GM23248 (cell line): ENCODE measurements around the gene ENAH. TPM values are rescaled to one million over a fixed set of nuclear protein-coding genes. Genes with fewer than 3 reads are reported as not detected.

ENCODE experiments used
- DNase-seq: peaks from one replicate; pipeline ENCODE4 v3.0.0-alpha.2; 2015
- H2AFZ ChIP-seq: fragments of 200-600 bp; sonication (generic); 2 replicates; pipeline ENCODE4 v1.6.1; 2016; ENCODE audit warnings: antibody characterized with exemption
- H3F3A ChIP-seq: fragments of 200-600 bp; sonication (generic); 2 replicates; pipeline ENCODE4 v1.6.1; 2016; ENCODE audit warnings: mild to moderate bottlenecking, antibody characterized with exemption, mixed run types; ENCODE audit not compliant: insufficient read depth
- H3K27ac ChIP-seq: fragments of 200-600 bp; sonication (generic); 2 replicates; pipeline ENCODE4 v1.5.1; 2016; ENCODE audit warnings: mild to moderate bottlenecking
- H3K27me3 ChIP-seq: fragments of 200-600 bp; sonication (generic); replicated peaks from 2 replicates; pipeline ENCODE4 v1.6.1; 2016; ENCODE audit warnings: mild to moderate bottlenecking; ENCODE audit not compliant: insufficient read depth
- H3K36me3 ChIP-seq: fragments of 200-600 bp; sonication (generic); 2 replicates; pipeline ENCODE4 v1.6.1; 2016; ENCODE audit warnings: low read depth, mild to moderate bottlenecking
- H3K4me1 ChIP-seq: fragments of 200-600 bp; sonication (generic); 2 replicates; pipeline ENCODE4 v1.6.1; 2016; ENCODE audit warnings: mild to moderate bottlenecking; ENCODE audit not compliant: insufficient read depth
- H3K4me2 ChIP-seq: fragments of 200-600 bp; sonication (generic); one replicate; pipeline ENCODE4 v1.6.1; 2016; ENCODE audit warnings: mild to moderate bottlenecking; ENCODE audit not compliant: unreplicated experiment
- H3K4me3 ChIP-seq: fragments of 200-600 bp; sonication (generic); 2 replicates; pipeline ENCODE4 v1.5.1; 2016; ENCODE audit warnings: mild to moderate bottlenecking
- H3K79me2 ChIP-seq: fragments of 200-600 bp; sonication (generic); 2 replicates; pipeline ENCODE4 v1.6.1; 2016; ENCODE audit warnings: mild to moderate bottlenecking; ENCODE audit not compliant: insufficient read depth
- H3K9ac ChIP-seq: fragments of 200-600 bp; sonication (generic); 2 replicates; pipeline ENCODE4 v1.6.1; 2016; ENCODE audit warnings: mild to moderate bottlenecking
- H3K9me2 ChIP-seq: fragments of 200-600 bp; sonication (generic); 2 replicates; pipeline ENCODE4 v1.6.1; 2016; ENCODE audit warnings: mixed run types, mild to moderate bottlenecking, moderate library complexity; ENCODE audit not compliant: insufficient read depth
- H3K9me3 ChIP-seq: fragments of 200-600 bp; sonication (generic); one replicate; pipeline ENCODE4 v1.6.1; 2017; ENCODE audit warnings: low read depth
- H4K20me1 ChIP-seq: fragments of 200-600 bp; sonication (generic); 2 replicates; pipeline ENCODE4 v1.6.0; 2016; ENCODE audit not compliant: insufficient read depth
- EZH2 ChIP-seq: fragments of 200-600 bp; sonication (generic); IDR thresholded peaks from 2 replicates; pipeline ENCODE4 v1.6.1; 2018; ENCODE audit warnings: antibody characterized with exemption, mild to moderate bottlenecking; ENCODE audit not compliant: insufficient read depth, poor library complexity, severe bottlenecking
- EZH2phosphoT487 ChIP-seq: fragments of 200-600 bp; sonication (generic); IDR thresholded peaks from 2 replicates; pipeline ENCODE4 v1.6.1; 2018; ENCODE audit warnings: antibody characterized with exemption, moderate library complexity, mild to moderate bottlenecking, low read depth; ENCODE audit not compliant: insufficient read depth
- WGBS, 2 experiments: methylation state at CpG; one replicate each; pipeline ENCODE4 v1.1.6; 2015 to 2017; ENCODE audit warnings: low lambda C conversion rate in 2 of 2, low coverage in 1 of 2; ENCODE audit errors: missing lambda C conversion rate in 2 of 2; 5-methylcytosine and 5-hydroxymethylcytosine counted together
- in situ Hi-C: fragments of 300-500 bp; cut with MboI; formaldehyde crosslinking; loops from 2 replicates; pipeline ENCODE4 v1.15.0; 2020
- polyA plus RNA-seq: library from polyadenylated mRNA; unstranded; fragments of >200 nt; fragmentation: Nextera tagmentation; extraction: Ambion mirVana; gene quantifications from 2 replicates; pipeline ENCODE4 v1.2.1, GENCODE V29; 2016
- total RNA-seq: library from RNA; depleted of rRNA; stranded (reverse); fragments of >200 nt; shearing (Covaris generic); gene quantifications from 2 replicates; pipeline ENCODE4 v1.2.3, GENCODE V29; 2014

ENAH gene
- total and polyA plus RNA-seq, 2 experiments from 2014 or later, result 40.1 to 125 TPM

GRCh38 chr1:225612287-225612686 lies 40.6 kb downstream of the ENAH start:
- H3K9me3 ChIP-seq, result no peaks in the 10 kb centered on the region
- in situ Hi-C loops, result no loop called here
- H2AFZ ChIP-seq, result no peak overlapping the region
- no peak overlapping the region for H3K4me3 ChIP-seq
- no peaks in the 10 kb centered on the region for H3K27me3 ChIP-seq
- peaks cover 98% of the 10 kb centered on the region for H3K79me2 ChIP-seq
- H3K4me2 ChIP-seq, result no peak overlapping the region
- peak overlapping the region; percentile 40 for H3K27ac ChIP-seq
- H3F3A ChIP-seq, result peaks cover 38% of the 10 kb centered on the region
- peaks cover 18% of the 10 kb centered on the region for H4K20me1 ChIP-seq
- H3K9me2 ChIP-seq, result no peaks in the 10 kb centered on the region
- no peaks in the 10 kb centered on the region for H3K36me3 ChIP-seq
- peak; percentile 26 for DNase-seq
- TF ChIP-seq EZH2 (no peak), EZH2phosphoT487 (no peak)
- H3K9ac ChIP-seq, result no peak overlapping the region
- H3K4me1 ChIP-seq, result peaks cover 11% of the 10 kb centered on the region

GRCh38 chr1:225611537-225612223 lies 41.2 kb downstream of the ENAH start:
- no peaks in the 10 kb centered on the region for H3K27me3 ChIP-seq
- H3K9me2 ChIP-seq, result no peaks in the 10 kb centered on the region
- H3F3A ChIP-seq, result peaks cover 32% of the 10 kb centered on the region
- no peak overlapping the region for H3K9ac ChIP-seq
- no peak overlapping the region for H3K4me2 ChIP-seq
- no peaks in the 10 kb centered on the region for H3K9me3 ChIP-seq
- H3K27ac ChIP-seq, result peak overlapping the region; percentile 40
- peaks cover 12% of the 10 kb centered on the region for H4K20me1 ChIP-seq
- H3K4me3 ChIP-seq, result no peak overlapping the region
- in situ Hi-C loops, result no loop called here
- 96 to 97% methylated on average over 7 of the region's 7 CpGs for WGBS, 2 experiments
- peaks cover 98% of the 10 kb centered on the region for H3K79me2 ChIP-seq
- no peak for DNase-seq
- H3K36me3 ChIP-seq, result no peaks in the 10 kb centered on the region
- H2AFZ ChIP-seq, result no peak overlapping the region
- TF ChIP-seq EZH2 (no peak), EZH2phosphoT487 (no peak)
- H3K4me1 ChIP-seq, result peaks cover 5% of the 10 kb centered on the region; the same call in 1 of the 2 replicates

GRCh38 chr1:225610539-225610938 lies 42.4 kb downstream of the ENAH start:
- H3K9me3 ChIP-seq, result no peaks in the 10 kb centered on the region
- TF ChIP-seq EZH2 (no peak), EZH2phosphoT487 (no peak)
- no peak overlapping the region for H3K9ac ChIP-seq
- in situ Hi-C loops, result no loop called here
- H3K79me2 ChIP-seq, result peaks cover 98% of the 10 kb centered on the region
- H3K27me3 ChIP-seq, result no peaks in the 10 kb centered on the region
- H3K4me3 ChIP-seq, result no peak overlapping the region
- whole genome bisulfite sequencing, 2 experiments, result 96 to 99% methylated on average over 5 of the region's 5 CpGs
- no peak overlapping the region for H3K4me2 ChIP-seq
- peaks cover 32% of the 10 kb centered on the region for H3F3A ChIP-seq
- no peak overlapping the region for H3K27ac ChIP-seq
- H2AFZ ChIP-seq, result no peak overlapping the region
- no peaks in the 10 kb centered on the region for H3K9me2 ChIP-seq
- H3K4me1 ChIP-seq, result peaks cover 3% of the 10 kb centered on the region; the same call in 1 of the 2 replicates
- H3K36me3 ChIP-seq, result no peaks in the 10 kb centered on the region
- DNase-seq, result no peak
- H4K20me1 ChIP-seq, result peaks cover 10% of the 10 kb centered on the region

GRCh38 chr1:225608014-225608796 lies 44.7 kb downstream of the ENAH start:
- H3K4me3 ChIP-seq, result no peak overlapping the region
- DNase-seq, result no peak
- no peaks in the 10 kb centered on the region for H3K36me3 ChIP-seq
- peaks cover 14% of the 10 kb centered on the region for H3K4me1 ChIP-seq
- no peak overlapping the region for H3K9ac ChIP-seq
- H3K27me3 ChIP-seq, result no peaks in the 10 kb centered on the region
- WGBS, 2 experiments, result 89 to 94% methylated on average over 14 of the region's 14 CpGs
- H4K20me1 ChIP-seq, result peaks cover 10% of the 10 kb centered on the region
- H3F3A ChIP-seq, result peaks cover 42% of the 10 kb centered on the region
- H2AFZ ChIP-seq, result no peak overlapping the region
- no peaks in the 10 kb centered on the region for H3K9me3 ChIP-seq
- TF ChIP-seq EZH2, result no peak
- no peak for TF ChIP-seq EZH2phosphoT487
- in situ Hi-C loops, result no loop called here
- H3K9me2 ChIP-seq, result no peaks in the 10 kb centered on the region
- peaks cover 100% of the 10 kb centered on the region for H3K79me2 ChIP-seq
- H3K4me2 ChIP-seq, result no peak overlapping the region
- H3K27ac ChIP-seq, result no peak overlapping the region
